ENCODE data around the gene FAM180B.
"Not testable (repeated sequence)": the region's sequence is repeated elsewhere in the genome, so short reads cannot be mapped to it uniquely, and the experiment has no call there.

The FAM180B gene

GRCh38 chr11:47620836-47621378, 34.4 kb downstream of the FAM180B start:
- H3K4me3 ChIP-seq (replicated peaks; ENCODE audit: low read depth, low read length) = no peak overlapping the region
- no peak for DNase-seq (ENCODE audit: extremely low read depth, low read depth)
- TF ChIP-seq CTCF (IDR thresholded peaks at IDR 0.05; ENCODE audit: low read depth, low read length, missing control alignments) = no peak

DNA sequence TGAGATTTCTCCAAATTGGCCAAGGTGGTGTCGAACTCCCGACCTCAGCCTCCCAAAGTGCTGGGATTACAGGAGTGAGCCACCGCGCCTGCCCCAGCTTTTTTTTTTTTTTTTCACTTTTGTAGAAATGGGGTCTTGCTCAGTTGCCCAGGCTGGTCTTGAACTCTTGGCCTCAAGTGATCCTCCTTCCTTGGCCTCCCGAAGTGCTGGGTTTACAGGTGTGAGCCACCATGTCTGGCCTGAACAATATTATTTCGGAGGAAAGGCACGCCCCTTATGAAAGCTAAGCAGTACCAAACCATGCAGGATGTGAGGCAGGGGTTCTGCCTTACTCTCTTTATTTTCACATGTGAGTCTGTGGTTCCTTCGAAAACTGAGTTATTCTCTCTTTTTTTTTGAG, 39.8 kb downstream of the FAM180B start:
- no peak for DNase-seq (ENCODE audit: extremely low read depth, low read depth)
- TF ChIP-seq CTCF (IDR thresholded peaks at IDR 0.05; ENCODE audit: low read depth, low read length, missing control alignments) = no peak
- no peak overlapping the region for H3K4me3 ChIP-seq (replicated peaks; ENCODE audit: low read depth, low read length)

GRCh38 chr11:47628026-47628425, 41.5 kb downstream of the FAM180B start:
- DNase-seq (ENCODE audit: extremely low read depth, low read depth) = no peak
- H3K4me3 ChIP-seq (replicated peaks; ENCODE audit: low read depth, low read length) = no peak overlapping the region
- no peak for TF ChIP-seq CTCF (IDR thresholded peaks at IDR 0.05; ENCODE audit: low read depth, low read length, missing control alignments)

DNA sequence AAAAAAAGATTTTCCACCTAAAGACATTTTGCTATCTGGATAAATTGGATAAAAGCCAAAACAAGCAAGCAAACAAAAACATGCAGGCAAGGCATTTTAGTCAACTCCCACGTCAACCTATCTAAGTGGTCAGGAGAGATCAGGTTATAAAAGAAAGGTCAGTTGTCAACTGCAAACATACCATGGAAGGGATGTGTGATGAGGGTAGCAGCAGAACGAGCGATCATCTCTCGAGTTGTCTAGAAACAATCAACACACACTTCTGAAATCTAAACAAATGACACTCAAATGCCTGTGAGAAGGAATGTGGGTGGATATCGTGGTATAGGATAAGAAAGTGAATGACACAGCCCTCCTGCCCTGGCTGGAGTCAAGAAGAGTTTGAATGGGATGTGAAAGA, 45.0 kb downstream of the FAM180B start:
- TF ChIP-seq CTCF (IDR thresholded peaks at IDR 0.05; ENCODE audit: low read depth, low read length, missing control alignments) = no peak
- no peak for DNase-seq (ENCODE audit: extremely low read depth, low read depth)
- no peak overlapping the region for H3K4me3 ChIP-seq (replicated peaks; ENCODE audit: low read depth, low read length)

DNA sequence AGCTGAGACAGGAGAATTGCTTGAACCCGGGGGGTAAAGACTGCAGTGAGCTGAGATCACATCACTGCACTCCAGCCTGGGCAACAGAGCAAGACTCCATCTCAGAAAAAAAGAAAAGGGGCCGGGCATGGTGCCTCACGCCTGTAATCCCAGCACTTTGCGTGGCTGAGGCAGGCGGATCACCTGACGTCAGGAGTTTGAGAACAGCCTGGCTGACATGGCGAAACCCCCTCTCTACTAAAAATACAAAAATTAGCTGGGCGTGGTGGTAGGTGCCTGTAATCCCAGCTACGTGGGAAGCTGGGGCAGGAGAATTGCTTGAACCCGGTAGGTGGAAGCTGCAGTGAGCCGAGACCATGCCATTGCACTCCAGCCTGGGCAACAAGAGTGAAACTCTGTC, 49.9 kb downstream of the FAM180B start:
- H3K4me3 ChIP-seq (replicated peaks; ENCODE audit: low read depth, low read length); DNase-seq (ENCODE audit: extremely low read depth, low read depth): not testable (repeated sequence)

All from HFF-Myc (cell line).